ENCODE measurements around the gene PLCG2. TPM values are rescaled to one million over a fixed set of nuclear protein-coding genes. Genes with fewer than 3 reads are reported as not detected.

PLCG2 gene
- total and polyA plus RNA-seq, 2 of the 8 experiments (the other 6 are each of a cell fraction or from before 2014, with no cell fraction given): 6.1 to 6.9 TPM

DNA sequence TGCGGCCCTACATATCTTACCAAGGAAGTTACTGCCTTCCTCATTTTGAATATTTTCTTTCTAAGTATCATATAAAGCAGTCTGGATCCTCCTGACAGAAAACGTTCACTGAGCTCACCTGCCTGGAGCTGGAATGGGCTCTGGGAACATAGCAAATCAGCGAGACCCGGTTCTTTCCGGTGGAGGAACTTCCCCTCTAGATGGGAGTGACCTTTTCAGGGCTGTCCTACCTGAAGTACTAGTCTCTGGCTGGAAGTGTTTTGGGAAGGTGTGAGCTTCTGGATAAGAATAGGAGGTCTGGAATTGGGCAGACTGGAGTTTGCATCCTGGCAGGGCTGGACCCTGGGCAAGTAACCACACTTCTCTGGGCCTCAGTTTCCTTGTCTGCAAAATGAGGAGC lies 152.8 kb downstream of the PLCG2 start (continued):
- TF ChIP-seq, protein P1, sequence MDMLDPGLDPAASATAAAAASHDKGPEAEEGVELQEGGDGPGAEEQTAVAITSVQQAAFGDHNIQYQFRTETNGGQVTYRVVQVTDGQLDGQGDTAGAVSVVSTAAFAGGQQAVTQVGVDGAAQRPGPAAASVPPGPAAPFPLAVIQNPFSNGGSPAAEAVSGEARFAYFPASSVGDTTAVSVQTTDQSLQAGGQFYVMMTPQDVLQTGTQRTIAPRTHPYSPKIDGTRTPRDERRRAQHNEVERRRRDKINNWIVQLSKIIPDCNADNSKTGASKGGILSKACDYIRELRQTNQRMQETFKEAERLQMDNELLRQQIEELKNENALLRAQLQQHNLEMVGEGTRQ (IDR thresholded peaks at IDR 0.05; ENCODE audit: low read length): no peak
- TF ChIP-seq RNF2 (IDR thresholded peaks at IDR 0.05; ENCODE audit: borderline replicate concordance, low read depth, low read length, missing control alignments, poor library complexity, severe bottlenecking): no peak
